ENCODE results near the gene MBP. TPM values are rescaled to one million over a fixed set of nuclear protein-coding genes. Genes with fewer than 3 reads are reported as not detected.
"Not testable (repeated sequence)": the region's sequence is repeated elsewhere in the genome, so short reads cannot be mapped to it uniquely, and the experiment has no call there.

The MBP gene
- total RNA-seq, 2 experiments from 2014 or later = 94.7 to 101 TPM

- peaks cover 2% of the 10 kb centered on the region for H3K36me3 Mint-ChIP-seq
Observed at GRCh38 chr18:76970770-76971559, 161.6 kb downstream of the MBP start.

DNA sequence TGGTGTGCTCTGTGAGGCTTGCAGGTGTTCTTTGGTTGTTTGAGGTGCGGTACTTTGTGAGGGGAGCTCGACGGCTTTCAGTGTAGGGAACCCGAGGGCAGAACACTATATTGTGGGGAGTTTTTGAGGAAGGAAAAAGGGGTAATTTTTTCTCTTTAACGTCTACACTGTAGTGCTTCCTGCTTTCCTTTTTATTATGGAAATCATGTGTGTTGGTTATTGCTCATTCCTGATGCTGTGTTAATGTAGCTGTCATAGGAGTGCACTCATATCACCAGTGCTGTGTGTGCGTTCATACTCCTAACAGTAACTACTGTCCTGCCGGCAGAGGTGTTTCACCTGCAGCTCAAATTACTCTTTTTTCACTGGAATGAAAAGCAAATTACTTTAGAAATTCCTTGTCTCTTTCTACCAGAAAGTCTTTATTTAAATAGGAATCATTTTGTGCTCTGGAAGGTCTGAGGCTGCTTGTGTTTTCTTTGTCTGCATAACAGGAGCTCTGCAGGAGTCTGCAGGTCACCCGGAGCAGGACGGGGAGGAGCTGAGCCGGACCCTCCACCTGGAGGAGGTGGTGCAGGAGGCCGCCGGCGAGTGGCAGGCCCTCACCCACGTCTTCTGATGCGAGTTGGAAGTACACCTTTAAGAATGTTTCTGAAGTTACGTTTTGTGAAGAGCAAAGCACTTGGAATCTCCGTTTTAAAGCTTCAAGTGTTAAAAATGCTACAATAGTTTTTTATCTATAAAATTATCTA is 164.7 kb downstream of the MBP start:
- no peaks in the 10 kb centered on the region for H3K27me3 Mint-ChIP-seq
- H3K4me1 Mint-ChIP-seq = peaks cover 24% of the 10 kb centered on the region
- CTCF ChIA-PET = interaction anchor here (1.9 kb wide), 1 partner anchor 16 kb away, joined by 6 read pairs; no protein-coding TSS in a partner anchor
- no peaks in the 10 kb centered on the region for H3K9me3 Mint-ChIP-seq (ENCODE audit: low read depth)
- H3K27ac Mint-ChIP-seq = no peak overlapping the region
- no peak for ATAC-seq
- H3K36me3 Mint-ChIP-seq = peaks cover 20% of the 10 kb centered on the region
- DNase-seq = no peak
- no peak overlapping the region for H3K4me3 Mint-ChIP-seq

More at GRCh38 chr18:76970770-76971559, 161.6 kb downstream of the MBP start:
- H3K9me3 Mint-ChIP-seq (ENCODE audit: low read depth) = no peaks in the 10 kb centered on the region
- H3K27me3 Mint-ChIP-seq = no peaks in the 10 kb centered on the region
- ATAC-seq = no peak
- H3K4me3 Mint-ChIP-seq = no peak overlapping the region
- DNase-seq = no peak
- no peaks in the 10 kb centered on the region for H3K4me1 Mint-ChIP-seq
- CTCF ChIA-PET = interaction anchor here (2.1 to 2.9 kb wide), 2 partner anchors 12 to 15 kb away, joined by 5 to 17 read pairs; no protein-coding TSS in a partner anchor
- no peak overlapping the region for H3K27ac Mint-ChIP-seq

DNA sequence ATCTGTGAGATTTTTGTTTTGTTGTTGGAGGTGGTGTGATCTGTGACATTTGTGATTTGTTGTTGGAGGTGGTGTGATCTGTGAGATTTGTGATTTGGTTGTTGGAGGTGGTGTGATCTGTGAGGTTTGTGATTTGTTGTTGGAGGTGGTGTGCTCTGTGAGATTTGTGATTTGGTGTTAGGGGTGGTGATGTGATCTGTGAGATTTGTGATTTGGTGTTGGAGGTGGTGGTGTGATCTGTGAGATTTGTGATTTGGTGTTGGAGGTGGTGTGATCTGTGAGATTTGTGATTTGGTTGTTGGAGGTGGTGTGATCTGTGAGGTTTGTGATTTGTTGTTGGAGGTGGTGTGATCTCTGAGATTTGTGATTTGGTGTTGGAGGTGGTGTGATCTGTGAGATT is 165.3 kb downstream of the MBP start:
- not testable (repeated sequence) for H3K9me3 Mint-ChIP-seq (ENCODE audit: low read depth); H3K27ac Mint-ChIP-seq; H3K4me3 Mint-ChIP-seq; H3K27me3 Mint-ChIP-seq; DNase-seq; ATAC-seq
- Mint-ChIP-seq H3K36me3 (peaks cover 23% of the 10 kb centered on the region), H3K4me1 (peaks cover 27% of the 10 kb centered on the region)
- CTCF ChIA-PET = interaction anchor here (1.9 kb wide), 1 partner anchor 16 kb away, joined by 6 read pairs; no protein-coding TSS in a partner anchor

DNA sequence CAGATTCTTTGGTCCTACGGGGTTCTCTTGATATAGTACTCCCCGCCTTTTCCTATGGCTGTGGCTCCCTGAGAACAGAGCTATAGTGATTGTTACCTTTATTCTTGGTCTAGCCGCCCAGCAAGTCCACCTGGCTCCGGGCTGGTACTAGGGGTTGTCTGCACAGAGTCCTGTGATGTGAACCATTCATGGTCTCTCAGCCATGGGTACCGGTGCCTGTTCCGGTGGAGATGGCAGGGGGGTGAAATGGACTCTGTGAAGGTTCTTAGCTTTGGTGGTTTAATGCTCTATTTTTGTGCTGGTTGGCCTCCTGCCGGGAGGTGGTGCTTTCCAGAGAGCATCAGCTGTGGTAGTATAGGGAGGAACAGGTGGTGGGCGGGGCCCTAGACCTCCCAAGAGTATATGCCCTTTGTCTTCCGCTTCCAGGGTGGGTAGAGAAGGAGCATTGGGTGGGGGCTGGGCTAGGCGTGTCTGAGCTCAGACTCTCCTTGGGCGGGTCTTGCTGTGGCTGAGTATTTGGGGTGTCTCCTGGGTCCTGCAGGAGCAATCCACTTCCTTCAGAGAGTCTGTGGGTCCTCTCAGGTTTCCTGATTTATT is 166.9 kb downstream of the MBP start:
- ATAC-seq; H3K27ac Mint-ChIP-seq; H3K4me3 Mint-ChIP-seq; H3K27me3 Mint-ChIP-seq; H3K9me3 Mint-ChIP-seq (ENCODE audit: low read depth); DNase-seq: not testable (repeated sequence)
- Mint-ChIP-seq H3K4me1 (peaks cover 28% of the 10 kb centered on the region), H3K36me3 (peaks cover 38% of the 10 kb centered on the region)
- CTCF ChIA-PET = interaction anchor here (1.5 to 1.7 kb wide), 4 partner anchors 17 to 188 kb away, joined by 3 to 5 read pairs (median 4); no protein-coding TSS in a partner anchor

- H3K27ac Mint-ChIP-seq = peak overlapping the region; percentile 85
- H3K27me3 Mint-ChIP-seq = no peaks in the 10 kb centered on the region
- ATAC-seq (peak; percentile 58), DNase-seq (no peak)
- peak overlapping the region; percentile 51 for H3K4me3 Mint-ChIP-seq
- peaks cover 42% of the 10 kb centered on the region for H3K36me3 Mint-ChIP-seq
- H3K9me3 Mint-ChIP-seq (ENCODE audit: low read depth) = no peaks in the 10 kb centered on the region
- peaks cover 28% of the 10 kb centered on the region for H3K4me1 Mint-ChIP-seq
- CTCF ChIA-PET = interaction anchor here (1.3 to 2.0 kb wide), 4 partner anchors 17 to 161 kb away, joined by 4 to 7 read pairs (median 6); no protein-coding TSS in a partner anchor
Observed at GRCh38 chr18:76963936-76964335, 168.6 kb downstream of the MBP start.

GRCh38 chr18:76962851-76963250 is 169.7 kb downstream of the MBP start:
- Mint-ChIP-seq H3K36me3 (peaks cover 42% of the 10 kb centered on the region), H3K9me3 (ENCODE audit: low read depth) (no peaks in the 10 kb centered on the region), H3K4me3 (peak overlapping the region; percentile 51), H3K27me3 (no peaks in the 10 kb centered on the region), H3K27ac (peak overlapping the region; percentile 85), H3K4me1 (peaks cover 28% of the 10 kb centered on the region)
- DNase-seq (no peak), ATAC-seq (no peak)
- CTCF ChIA-PET = interaction anchor here (1.0 to 2.0 kb wide), 3 partner anchors 18 to 249 kb away, joined by 3 to 7 read pairs (median 4); no protein-coding TSS in a partner anchor

- CTCF ChIA-PET = no interaction called here
- Mint-ChIP-seq H3K4me1 (peaks cover 34% of the 10 kb centered on the region), H3K36me3 (peaks cover 42% of the 10 kb centered on the region), H3K9me3 (ENCODE audit: low read depth) (no peaks in the 10 kb centered on the region), H3K27ac (no peak overlapping the region), H3K4me3 (no peak overlapping the region), H3K27me3 (no peaks in the 10 kb centered on the region)
- no peak for DNase-seq
- no peak for ATAC-seq
Observed at GRCh38 chr18:76960528-76961035, 172.0 kb downstream of the MBP start.

DNA sequence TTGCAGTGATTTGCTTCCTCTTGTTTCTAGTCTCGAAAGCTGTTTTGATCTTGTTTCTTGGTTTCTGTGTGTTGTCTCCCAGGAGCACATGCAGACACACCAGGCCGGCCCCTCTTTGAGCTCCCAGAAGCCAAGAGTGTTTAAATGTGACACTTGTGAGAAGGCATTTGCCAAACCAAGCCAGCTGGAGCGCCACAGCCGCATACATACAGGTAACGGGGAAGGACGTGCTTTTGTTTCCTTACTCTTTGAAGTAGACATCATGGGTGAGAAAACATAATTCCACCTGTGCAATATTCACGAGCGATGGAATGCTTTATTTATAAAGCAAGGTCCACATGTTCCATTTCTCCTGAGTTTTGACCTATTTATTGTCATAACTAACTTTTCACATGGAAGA is 173.0 kb downstream of the MBP start:
- no peak for DNase-seq
- CTCF ChIA-PET = interaction anchor here (1.2 kb wide), 1 partner anchor 27 kb away, joined by 4 read pairs; no protein-coding TSS in a partner anchor
- Mint-ChIP-seq H3K27ac (no peak overlapping the region), H3K4me1 (peaks cover 26% of the 10 kb centered on the region), H3K36me3 (peaks cover 38% of the 10 kb centered on the region), H3K9me3 (ENCODE audit: low read depth) (no peaks in the 10 kb centered on the region), H3K27me3 (no peaks in the 10 kb centered on the region), H3K4me3 (no peak overlapping the region)
- ATAC-seq = no peak

GRCh38 chr18:76958692-76959341 is 173.8 kb downstream of the MBP start:
- H3K27ac Mint-ChIP-seq = no peak overlapping the region
- ATAC-seq = no peak

GRCh38 chr18:76957384-76958355 is 174.9 kb downstream of the MBP start:
- peak overlapping the region; percentile 30 for H3K27ac Mint-ChIP-seq
- H3K27me3 Mint-ChIP-seq = no peaks in the 10 kb centered on the region
- ATAC-seq (peak; percentile 23), DNase-seq (no peak)
- peaks cover 27% of the 10 kb centered on the region for H3K36me3 Mint-ChIP-seq
- peak overlapping the region; percentile 19 for H3K4me3 Mint-ChIP-seq
- CTCF ChIA-PET = interaction anchor here (0.9 to 1.4 kb wide), 5 partner anchors 20 to 156 kb away, joined by 3 to 5 read pairs (median 4); no protein-coding TSS in a partner anchor
- H3K9me3 Mint-ChIP-seq (ENCODE audit: low read depth) = no peaks in the 10 kb centered on the region
- peaks cover 7% of the 10 kb centered on the region for H3K4me1 Mint-ChIP-seq

More at GRCh38 chr18:76958692-76959341, 173.8 kb downstream of the MBP start:
- CTCF ChIA-PET = interaction anchor here (1.2 to 1.4 kb wide), 4 partner anchors 24 to 155 kb away, joined by 4 to 5 read pairs (median 4); no protein-coding TSS in a partner anchor
- Mint-ChIP-seq H3K4me3 (no peak overlapping the region), H3K9me3 (ENCODE audit: low read depth) (no peaks in the 10 kb centered on the region), H3K27me3 (no peaks in the 10 kb centered on the region), H3K36me3 (peaks cover 34% of the 10 kb centered on the region), H3K4me1 (peaks cover 19% of the 10 kb centered on the region)
- DNase-seq = no peak

- H3K36me3 Mint-ChIP-seq = peaks cover 23% of the 10 kb centered on the region
- CTCF ChIA-PET = no interaction called here
- H3K9me3 Mint-ChIP-seq (ENCODE audit: low read depth) = no peaks in the 10 kb centered on the region
- no peak for DNase-seq
- peaks cover 9% of the 10 kb centered on the region for H3K4me1 Mint-ChIP-seq
- H3K27ac Mint-ChIP-seq = no peak overlapping the region
- no peaks in the 10 kb centered on the region for H3K27me3 Mint-ChIP-seq
- no peak overlapping the region for H3K4me3 Mint-ChIP-seq
- ATAC-seq = no peak
Observed at GRCh38 chr18:76956648-76957047, 175.9 kb downstream of the MBP start.

All from activated CD8-positive, alpha-beta memory T cell treated with anti-CD3 and anti-CD28 coated beads, Interleukin-2, amount 10 ng/mL, durations not matched to agents 7 days and 5 days (primary cell).